22Rv1 (cell line): ENCODE measurements around the gene CDKN2A.

Source experiments
- CTCF ChIP-seq: fragments of 450-650 bp; IDR thresholded peaks from 2 replicates; pipeline ENCODE4 v1.5.1; 2017; ENCODE audit warnings: mild to moderate bottlenecking
- ZFX ChIP-seq: fragments of 450-650 bp; IDR thresholded peaks from 2 replicates; pipeline ENCODE4 v1.6.1; 2017; ENCODE audit warnings: antibody characterized with exemption, borderline replicate concordance

GRCh38 chr9:21996438-21996837 lies 2.2 kb upstream of the CDKN2A start:
- TF ChIP-seq CTCF (no peak), ZFX (no peak)
